Panc1 (cell line): ENCODE measurements around the gene TRIM37.

ENCODE experiments used
- POLR2AphosphoS5 ChIP-seq: IDR thresholded peaks from 2 replicates; pipeline ENCODE4 v1.6.1; 2012; ENCODE audit warnings: mild to moderate bottlenecking, low read depth, low read length, moderate library complexity
- TF ChIP-seq, protein P1 (sequence below), 2 experiments: IDR thresholded peaks; 2 replicates each; pipeline ENCODE4 v1.6.1; 2011 to 2012; ENCODE audit warnings: low read depth in 2 of 2, control low read depth in 1 of 2, low read length in 1 of 2, mild to moderate bottlenecking in 1 of 2, moderate library complexity in 1 of 2; ENCODE audit not compliant: insufficient read depth in 1 of 2
- TF ChIP-seq, protein P2 (sequence below): fragments of 450-650 bp; IDR thresholded peaks from 2 replicates; pipeline ENCODE4 v1.5.1; 2017; ENCODE audit warnings: mild to moderate bottlenecking

DNA sequence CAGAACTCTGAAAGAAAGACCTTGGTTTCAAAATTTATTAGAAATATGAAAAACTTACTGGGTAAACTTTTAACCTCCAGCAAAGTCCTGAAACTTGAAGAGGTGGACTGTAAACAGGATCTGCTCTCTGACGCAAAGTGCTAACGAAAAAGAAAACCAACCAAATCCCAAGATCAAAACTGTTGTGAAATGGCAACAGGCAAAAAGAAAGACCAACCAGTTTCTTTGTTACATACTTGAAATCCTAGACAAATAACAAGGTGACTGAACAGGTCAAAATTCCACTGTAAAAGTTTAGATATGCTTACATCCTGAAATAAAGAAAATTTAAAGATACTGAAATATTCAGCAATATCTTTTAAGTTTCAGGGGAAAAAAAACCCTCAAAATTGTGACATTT, 44.2 kb downstream of the TRIM37 start:
- TF ChIP-seq, protein P1, sequence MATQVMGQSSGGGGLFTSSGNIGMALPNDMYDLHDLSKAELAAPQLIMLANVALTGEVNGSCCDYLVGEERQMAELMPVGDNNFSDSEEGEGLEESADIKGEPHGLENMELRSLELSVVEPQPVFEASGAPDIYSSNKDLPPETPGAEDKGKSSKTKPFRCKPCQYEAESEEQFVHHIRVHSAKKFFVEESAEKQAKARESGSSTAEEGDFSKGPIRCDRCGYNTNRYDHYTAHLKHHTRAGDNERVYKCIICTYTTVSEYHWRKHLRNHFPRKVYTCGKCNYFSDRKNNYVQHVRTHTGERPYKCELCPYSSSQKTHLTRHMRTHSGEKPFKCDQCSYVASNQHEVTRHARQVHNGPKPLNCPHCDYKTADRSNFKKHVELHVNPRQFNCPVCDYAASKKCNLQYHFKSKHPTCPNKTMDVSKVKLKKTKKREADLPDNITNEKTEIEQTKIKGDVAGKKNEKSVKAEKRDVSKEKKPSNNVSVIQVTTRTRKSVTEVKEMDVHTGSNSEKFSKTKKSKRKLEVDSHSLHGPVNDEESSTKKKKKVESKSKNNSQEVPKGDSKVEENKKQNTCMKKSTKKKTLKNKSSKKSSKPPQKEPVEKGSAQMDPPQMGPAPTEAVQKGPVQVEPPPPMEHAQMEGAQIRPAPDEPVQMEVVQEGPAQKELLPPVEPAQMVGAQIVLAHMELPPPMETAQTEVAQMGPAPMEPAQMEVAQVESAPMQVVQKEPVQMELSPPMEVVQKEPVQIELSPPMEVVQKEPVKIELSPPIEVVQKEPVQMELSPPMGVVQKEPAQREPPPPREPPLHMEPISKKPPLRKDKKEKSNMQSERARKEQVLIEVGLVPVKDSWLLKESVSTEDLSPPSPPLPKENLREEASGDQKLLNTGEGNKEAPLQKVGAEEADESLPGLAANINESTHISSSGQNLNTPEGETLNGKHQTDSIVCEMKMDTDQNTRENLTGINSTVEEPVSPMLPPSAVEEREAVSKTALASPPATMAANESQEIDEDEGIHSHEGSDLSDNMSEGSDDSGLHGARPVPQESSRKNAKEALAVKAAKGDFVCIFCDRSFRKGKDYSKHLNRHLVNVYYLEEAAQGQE (IDR thresholded peaks at IDR 0.05; ENCODE audit: insufficient read depth in 1 of 2, low read depth in 2 of 2, low read length in 1 of 2) = no peak
- TF ChIP-seq, protein P2, sequence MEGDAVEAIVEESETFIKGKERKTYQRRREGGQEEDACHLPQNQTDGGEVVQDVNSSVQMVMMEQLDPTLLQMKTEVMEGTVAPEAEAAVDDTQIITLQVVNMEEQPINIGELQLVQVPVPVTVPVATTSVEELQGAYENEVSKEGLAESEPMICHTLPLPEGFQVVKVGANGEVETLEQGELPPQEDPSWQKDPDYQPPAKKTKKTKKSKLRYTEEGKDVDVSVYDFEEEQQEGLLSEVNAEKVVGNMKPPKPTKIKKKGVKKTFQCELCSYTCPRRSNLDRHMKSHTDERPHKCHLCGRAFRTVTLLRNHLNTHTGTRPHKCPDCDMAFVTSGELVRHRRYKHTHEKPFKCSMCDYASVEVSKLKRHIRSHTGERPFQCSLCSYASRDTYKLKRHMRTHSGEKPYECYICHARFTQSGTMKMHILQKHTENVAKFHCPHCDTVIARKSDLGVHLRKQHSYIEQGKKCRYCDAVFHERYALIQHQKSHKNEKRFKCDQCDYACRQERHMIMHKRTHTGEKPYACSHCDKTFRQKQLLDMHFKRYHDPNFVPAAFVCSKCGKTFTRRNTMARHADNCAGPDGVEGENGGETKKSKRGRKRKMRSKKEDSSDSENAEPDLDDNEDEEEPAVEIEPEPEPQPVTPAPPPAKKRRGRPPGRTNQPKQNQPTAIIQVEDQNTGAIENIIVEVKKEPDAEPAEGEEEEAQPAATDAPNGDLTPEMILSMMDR = no peak
- no peak for TF ChIP-seq POLR2AphosphoS5
